Ovary (tissue), 3 donors: ENCODE data around the gene PLXNB2.

Experiments
- CTCF ChIP-seq, 3 donors: fragments of 450-650 bp in 2 of 3; fragments of 200-600 bp in 1 of 3; IDR thresholded peaks; one replicate each; pipeline versions ENCODE4 v1.5.1 to v1.8.0; 2016 to 2022; ENCODE audit warnings: antibody characterized with exemption in 3 of 3, mild to moderate bottlenecking in 1 of 3
- EP300 ChIP-seq: sonication (generic); formaldehyde crosslinking; IDR thresholded peaks from one replicate; pipeline ENCODE4 v1.6.1; 2017; ENCODE audit warnings: antibody characterized with exemption
- POLR2A ChIP-seq: fragments of 450-650 bp; IDR thresholded peaks from one replicate; pipeline ENCODE4 v1.6.1; 2017; ENCODE audit warnings: antibody characterized with exemption, mild to moderate bottlenecking, moderate library complexity
- donor health status: DM: no; HTN: no; CAD: no.

- no peak for TF ChIP-seq CTCF (IDR thresholded peaks at IDR 0.05)
- no peak for TF ChIP-seq POLR2A
- no peak for TF ChIP-seq EP300
Observed at GRCh38 chr22:50318698-50319411, 11.4 kb upstream of the PLXNB2 start.
